GM12875 (cell line): ENCODE results near the gene ANKRD34A.
A peak's percentile ranks its signal among the peaks of the same experiment; 100 is the strongest.

Experiments
- H3K4me3 ChIP-seq: one replicate; pipeline ENCODE4 v1.5.1; 2011; ENCODE audit warnings: low read depth, low read length, control low read depth
- CTCF ChIP-seq: IDR thresholded peaks from 2 replicates; pipeline ENCODE4 v1.5.1; 2011; ENCODE audit warnings: low read depth, mild to moderate bottlenecking, control low read depth, inconsistent platforms, low read length, moderate library complexity, borderline replicate concordance; ENCODE audit not compliant: insufficient read depth

ANKRD34A gene

DNA sequence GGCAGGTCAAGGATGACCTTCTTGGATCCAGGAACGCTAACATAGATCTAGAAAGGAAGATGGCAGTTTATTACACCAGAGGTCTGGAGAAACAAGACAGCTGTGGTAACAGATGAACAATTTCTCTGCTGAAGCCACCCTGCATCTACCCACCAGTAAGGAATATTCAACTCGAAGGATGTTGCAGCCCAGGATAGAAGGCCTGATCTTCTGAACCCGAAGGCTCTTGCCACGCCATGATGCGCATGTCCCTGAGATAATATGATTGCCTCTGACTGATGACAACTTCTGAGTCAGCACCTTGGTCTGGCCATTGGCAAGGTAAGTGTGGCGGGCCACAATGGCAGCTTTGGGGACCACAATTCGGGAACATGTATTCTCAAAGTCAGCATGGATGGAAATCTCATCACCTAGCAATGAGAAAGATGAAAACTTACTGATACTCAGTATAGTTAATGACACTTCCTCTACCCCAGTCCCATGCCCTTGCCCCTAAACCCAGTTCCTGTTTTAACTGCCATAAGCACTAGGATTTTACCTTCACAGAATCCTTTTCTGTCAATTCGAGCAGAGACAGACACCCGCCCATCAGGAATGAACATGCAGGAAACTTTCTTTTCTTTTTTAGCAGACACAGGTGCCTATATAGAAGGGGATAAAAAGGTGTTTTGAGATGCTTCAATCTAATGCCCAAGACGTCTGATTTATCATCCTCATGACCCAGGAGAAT is 30.2 kb upstream of the ANKRD34A start:
- no peak for TF ChIP-seq CTCF
- peak overlapping the region; percentile 81 for H3K4me3 ChIP-seq

DNA sequence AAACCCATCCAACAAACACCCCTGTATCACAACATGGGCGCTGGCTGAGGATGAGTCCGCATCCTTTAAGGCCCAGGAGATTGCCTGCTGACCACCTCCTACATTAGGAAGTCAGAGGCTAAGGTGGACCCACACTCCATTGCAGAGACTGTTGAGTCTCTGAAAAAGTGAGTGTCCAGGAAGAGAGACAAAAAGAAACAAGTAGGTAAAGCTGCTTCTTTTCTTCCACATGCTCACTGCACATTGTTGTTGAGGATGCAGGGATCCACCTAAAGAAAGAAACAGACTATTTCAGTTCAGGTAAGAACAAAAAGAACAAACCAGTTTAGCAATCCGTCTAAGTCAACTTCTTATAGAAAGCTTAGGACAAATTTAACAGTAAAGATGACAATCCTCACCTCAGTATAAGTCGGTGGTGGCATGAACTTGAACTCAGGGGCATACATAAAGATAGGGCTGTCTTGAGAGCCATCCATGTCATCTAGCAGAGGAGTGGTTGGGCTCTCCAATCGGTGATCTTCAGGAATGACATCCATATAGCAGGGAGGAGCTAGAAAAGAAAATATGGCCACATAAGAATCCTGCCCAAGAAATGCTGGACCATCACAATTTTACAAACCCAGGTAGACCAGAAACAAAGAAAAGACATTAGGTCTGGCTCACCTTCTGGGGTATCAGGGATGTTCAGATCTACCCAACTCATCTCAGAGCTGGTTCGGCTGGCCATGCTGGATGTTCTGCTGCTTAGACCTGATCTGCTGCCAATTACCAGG is 29.4 kb upstream of the ANKRD34A start:
- peak overlapping the region; percentile 81 for H3K4me3 ChIP-seq
- TF ChIP-seq CTCF: no peak

GRCh38 chr1:145992958-145993617 is 28.7 kb upstream of the ANKRD34A start:
- H3K4me3 ChIP-seq: no peak overlapping the region
- TF ChIP-seq CTCF: no peak

- no peak for TF ChIP-seq CTCF
- no peak overlapping the region for H3K4me3 ChIP-seq
Measured at GRCh38 chr1:145992502-145992936, 28.1 kb upstream of the ANKRD34A start.

DNA sequence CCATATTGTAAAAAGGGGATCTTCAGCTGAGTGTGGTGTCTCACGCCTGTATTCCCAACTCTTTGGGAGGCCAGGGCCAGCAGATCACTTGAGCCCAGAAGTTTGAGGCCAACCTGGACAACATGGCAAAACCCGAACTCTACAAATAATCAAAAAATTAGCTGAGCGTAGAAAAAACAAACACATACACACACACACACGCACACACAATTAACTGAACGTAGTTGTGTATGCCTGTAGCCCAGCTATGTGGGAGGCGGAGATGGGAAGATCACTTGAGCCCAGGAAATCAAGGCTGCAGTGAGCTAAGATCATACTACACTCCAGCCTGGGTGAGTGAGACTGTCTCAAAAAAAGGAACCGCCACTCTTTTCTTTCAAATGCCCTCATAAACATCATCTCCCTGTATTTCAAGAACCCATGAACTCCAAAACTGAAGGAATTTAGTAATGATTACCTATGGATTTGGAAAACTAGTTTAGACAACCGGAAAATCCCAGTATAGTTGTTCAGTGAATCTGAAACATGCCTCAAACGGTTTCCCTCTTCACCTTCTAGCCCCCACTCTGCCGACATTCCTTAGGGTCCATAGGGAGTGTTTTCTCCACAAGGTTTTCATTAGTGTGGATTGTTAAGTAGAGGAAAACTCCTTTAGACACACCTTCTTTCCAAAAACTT is 27.5 kb upstream of the ANKRD34A start:
- H3K4me3 ChIP-seq: no peak overlapping the region
- TF ChIP-seq CTCF: no peak

- H3K4me3 ChIP-seq: no peak overlapping the region
- no peak for TF ChIP-seq CTCF
Measured at GRCh38 chr1:145990249-145990855, 26.0 kb upstream of the ANKRD34A start.
